ENCODE measurements around the gene MIGA1.

- TF ChIP-seq EZH2phosphoT487 (IDR thresholded peaks at IDR 0.05; ENCODE audit: borderline replicate concordance, low read length) (no peak), CTCF (IDR thresholded peaks at IDR 0.05; ENCODE audit: low read depth, low read length, poor library complexity, severe bottlenecking) (no peak)
These were observed 3.3 kb upstream of the MIGA1 start for GRCh38 chr1:77776007-77776700.
